Stimulated activated CD4-positive, alpha-beta T cell treated with anti-CD3 and anti-CD28 coated beads, TNF-alpha, amount 100 ng/mL, for 24 hours (primary cell): ENCODE data around the gene FMO5.

Source experiments
- DNase-seq, 3 experiments: peaks; one replicate each; pipeline ENCODE4 v3.0.0-alpha.2; 2020; ENCODE audit warnings: low read depth in 3 of 3

FMO5 gene, protein sequence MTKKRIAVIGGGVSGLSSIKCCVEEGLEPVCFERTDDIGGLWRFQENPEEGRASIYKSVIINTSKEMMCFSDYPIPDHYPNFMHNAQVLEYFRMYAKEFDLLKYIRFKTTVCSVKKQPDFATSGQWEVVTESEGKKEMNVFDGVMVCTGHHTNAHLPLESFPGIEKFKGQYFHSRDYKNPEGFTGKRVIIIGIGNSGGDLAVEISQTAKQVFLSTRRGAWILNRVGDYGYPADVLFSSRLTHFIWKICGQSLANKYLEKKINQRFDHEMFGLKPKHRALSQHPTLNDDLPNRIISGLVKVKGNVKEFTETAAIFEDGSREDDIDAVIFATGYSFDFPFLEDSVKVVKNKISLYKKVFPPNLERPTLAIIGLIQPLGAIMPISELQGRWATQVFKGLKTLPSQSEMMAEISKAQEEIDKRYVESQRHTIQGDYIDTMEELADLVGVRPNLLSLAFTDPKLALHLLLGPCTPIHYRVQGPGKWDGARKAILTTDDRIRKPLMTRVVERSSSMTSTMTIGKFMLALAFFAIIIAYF

DNA sequence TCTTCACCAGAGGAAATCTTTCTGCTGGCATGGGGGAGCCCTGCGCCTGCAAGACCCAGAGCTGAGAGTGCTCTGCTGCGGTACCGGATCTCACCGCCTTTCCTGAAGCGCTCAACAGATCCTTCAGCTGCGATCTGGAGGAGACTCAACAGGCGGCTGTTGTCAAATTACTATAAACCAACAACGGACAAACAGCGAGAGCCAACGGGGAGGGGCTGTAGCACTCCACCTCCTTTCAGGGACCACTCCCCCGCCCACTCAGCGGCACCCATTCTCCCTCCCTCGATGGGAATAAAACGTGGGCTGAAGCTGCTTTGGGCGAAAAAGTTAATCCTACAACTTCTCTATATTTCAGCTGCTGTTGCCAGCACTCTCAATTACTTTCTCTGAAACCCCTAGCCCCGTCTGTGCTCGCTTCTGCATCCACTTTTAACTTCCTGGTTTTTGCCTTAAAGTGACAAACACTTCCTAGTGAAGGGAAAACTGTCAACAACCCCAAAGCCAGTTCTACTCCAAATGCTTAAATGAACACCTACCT, at the start of gene FMO5:
Gene FMO5 (minus strand): TSS at position 147 of the 538 bp plus-strand sequence. CDS start 310 bp downstream, outside the sequence.
- DNase-seq = peak in 1 of 3 experiments; percentile 27

DNA sequence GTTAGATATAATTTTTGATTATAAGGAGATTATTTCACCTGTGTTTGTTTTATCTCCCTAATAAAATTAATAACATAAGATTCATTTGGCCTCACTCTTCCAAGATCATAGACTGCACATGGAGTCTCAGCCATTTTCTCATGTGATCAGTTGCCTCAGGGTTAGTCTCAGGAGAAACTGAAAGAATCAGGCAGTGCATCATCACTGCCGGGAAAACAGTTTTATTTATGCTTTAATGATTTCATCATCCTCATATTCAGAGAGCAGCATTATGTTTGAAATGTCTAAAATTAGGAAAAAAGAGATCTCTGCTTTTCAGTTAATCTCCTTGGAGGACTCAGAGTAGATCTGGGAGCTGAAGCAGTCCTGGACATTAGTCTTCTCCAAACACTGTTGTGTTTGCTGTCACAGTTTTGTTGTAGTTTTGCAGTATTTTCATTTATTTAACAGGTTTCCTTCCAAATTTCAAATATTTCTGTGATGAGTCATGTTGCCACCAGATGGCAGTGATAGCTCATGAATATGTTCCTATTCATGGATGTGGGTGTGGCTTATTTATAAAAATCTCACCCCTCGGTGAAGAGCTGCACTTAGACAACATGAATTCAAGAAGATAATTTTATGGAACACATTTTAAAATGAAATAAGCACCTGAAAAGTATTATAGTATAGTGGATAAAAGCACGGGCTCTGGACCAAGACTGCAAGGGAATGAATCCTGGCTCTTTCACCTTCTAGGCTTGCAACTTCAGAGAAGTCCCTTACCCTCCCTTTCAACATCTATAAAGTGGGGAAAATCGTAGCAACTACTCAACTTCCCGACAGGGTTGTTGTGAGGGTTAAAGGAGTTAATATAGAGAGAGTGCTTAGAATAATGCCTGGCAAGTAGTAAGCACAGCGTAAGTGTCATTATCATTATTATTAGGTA, 48.5 kb upstream of the FMO5 start:
- DNase-seq = peak in 2 of 3 experiments; percentile 1 to 6

DNA sequence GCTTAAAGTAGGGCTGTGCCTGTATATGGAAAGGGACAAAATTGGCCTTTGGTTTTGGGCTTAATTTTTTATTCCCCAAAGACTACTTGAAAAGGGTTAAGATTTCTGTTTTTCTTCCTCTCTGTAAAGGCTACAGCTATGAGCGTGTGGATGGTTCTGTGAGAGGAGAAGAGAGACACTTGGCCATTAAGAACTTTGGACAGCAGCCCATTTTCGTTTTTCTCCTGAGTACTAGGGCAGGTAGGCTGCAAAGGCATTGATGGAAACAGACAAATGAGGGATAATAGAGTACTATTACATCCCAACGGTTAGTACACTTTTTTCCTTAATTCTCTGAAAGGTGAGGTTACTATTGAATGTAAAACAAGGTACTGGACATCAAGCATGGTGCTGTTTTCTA, 46.9 kb upstream of the FMO5 start:
- DNase-seq = no peak

DNA sequence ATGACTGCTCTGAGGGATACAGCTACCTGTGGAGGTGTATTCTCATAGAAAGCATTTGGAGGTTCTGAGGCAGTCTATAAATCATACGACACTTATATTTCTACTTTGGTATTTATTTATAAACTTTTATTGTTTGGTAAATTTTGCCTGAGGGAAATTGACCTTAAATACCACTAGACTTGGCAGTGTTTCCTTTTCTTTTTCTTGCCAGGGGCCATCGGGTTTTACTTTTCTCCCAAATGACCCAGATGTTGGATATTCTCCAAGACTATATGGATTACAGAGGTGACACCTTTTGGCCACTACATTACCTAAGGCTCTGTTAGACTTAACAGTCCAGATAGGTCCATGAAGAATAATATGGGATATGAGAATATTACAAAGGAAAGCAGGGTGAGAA, 45.6 kb upstream of the FMO5 start:
- no peak for DNase-seq

DNA sequence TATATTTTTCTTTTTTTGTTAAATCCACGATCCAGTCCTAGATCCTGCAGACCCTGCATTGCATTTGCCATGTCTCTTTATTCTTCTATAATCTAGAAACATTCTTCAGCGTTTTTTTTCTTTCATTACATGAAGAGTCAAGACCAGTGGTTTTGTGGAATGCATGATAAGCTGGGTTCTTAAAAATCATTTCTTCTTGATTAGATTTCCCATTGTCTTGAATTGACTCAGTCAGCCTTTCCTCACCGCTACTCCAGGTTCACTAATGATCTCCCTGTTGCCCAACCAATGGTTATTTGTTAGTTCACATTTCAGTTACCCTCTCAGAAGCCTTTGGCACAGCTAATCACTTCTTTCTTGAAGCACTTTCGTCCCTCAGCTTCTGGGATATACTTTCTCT, 42.6 kb upstream of the FMO5 start:
- DNase-seq = no peak

DNA sequence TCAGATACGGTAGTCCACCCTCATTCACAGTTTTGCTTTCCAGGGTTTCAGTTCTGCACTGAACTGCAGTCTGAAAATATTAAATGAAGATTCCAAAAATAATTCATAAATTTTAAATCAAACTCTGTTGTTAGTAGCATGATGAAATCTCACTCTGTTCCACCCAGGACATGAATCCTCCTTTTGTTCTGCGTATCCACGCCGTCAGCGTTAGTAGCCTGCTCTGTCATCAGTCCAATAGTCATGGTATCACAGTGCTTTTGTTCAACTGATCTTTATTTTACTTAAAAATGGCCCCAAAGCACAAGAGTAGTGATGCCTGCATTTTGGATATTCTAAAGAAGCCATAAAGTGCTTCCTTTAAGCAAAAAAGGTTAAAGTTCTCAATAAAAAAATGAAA, 41.2 kb upstream of the FMO5 start:
- no peak for DNase-seq

DNA sequence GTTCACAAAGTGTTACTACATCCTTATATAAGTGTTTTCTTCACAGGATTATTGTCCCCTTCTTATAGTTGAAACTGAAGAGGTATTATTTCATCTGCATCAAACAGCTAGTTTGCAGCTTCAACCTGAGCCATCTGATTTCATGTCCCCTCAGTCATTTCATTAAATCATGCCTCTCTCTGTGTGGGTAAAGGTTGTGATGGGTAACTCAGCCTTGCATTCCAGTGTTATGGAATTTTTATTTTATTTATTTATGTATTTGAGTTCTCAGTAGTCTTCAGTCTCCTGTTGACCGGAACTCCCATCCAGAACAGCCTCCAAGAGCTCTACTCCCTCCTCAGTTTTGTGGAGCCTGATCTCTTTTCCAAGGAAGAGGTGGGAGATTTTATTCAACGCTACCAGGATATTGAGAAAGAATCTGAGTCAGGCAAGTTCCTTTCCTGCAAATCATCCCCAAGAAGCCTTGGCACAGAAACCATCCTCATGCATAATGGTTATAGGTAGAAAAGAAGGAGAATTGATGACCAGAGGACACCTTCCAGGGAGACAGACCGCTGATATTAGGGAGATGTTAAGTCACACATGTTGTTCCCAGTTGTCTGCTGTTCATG, 39.1 kb upstream of the FMO5 start:
- no peak for DNase-seq

DNA sequence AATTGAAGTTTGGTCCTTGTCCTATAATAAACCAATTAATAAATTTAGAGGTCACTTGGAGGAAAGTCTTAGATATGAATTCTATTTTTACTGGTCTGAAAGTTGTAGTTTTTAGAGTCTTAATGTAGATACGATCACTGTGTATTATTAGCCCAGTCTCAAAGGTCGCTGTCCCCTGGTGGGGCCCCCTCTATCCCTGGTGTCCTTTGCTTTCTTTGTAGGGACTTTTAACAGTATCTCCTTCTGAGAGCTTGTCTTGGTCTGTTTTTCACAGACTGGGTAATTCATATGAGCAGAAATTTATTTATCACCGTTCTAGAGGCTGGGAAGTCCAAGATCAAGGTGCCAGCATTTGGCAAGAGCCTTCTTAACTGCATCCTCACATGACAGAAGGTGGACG, 35.8 kb upstream of the FMO5 start:
- DNase-seq = no peak

DNA sequence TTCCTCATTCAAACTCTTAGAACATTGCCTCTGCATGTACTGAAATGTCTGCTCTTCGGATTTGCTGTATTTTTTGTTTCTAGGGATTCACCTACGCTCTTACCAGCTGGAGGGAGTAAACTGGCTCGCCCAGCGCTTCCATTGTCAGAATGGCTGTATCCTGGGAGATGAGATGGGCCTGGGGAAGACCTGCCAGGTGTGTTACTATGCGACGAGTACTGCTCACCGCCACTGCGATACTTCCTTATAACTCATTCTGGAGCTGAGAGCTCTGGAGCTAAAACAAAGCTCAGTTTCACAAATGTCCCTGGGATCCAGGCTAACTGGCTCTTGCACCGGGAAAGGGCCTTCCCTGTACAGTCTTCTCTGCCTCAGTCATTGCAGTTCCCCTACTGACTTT, 27.4 kb upstream of the FMO5 start:
- no peak for DNase-seq

DNA sequence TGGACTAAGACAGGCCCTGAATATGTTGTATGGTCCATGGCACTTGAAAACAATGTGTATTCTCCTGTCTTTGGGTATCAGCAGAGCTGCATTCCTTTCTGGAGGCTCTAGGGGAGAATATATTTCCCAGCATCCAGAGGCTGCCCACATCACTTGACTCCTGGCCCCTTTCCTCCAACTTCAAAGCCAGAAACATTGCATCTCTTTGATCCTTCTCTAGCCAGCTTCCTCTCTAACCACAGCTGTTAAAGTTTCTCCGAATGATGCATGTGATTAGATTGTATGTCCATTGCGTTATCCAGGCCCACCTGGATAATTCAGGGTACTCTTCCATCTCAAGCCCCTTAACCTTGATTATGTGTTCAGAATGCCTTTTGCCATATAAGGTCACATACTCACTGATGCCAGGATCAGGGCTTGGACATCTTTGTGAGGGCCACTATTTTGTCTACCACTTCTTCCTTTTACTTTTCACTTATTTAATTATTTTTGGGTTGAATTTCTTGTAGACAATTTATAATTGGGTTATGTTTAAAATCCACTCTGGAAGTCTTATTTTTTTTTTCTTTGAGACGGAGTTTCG, 22.6 kb upstream of the FMO5 start:
- no peak for DNase-seq

DNA sequence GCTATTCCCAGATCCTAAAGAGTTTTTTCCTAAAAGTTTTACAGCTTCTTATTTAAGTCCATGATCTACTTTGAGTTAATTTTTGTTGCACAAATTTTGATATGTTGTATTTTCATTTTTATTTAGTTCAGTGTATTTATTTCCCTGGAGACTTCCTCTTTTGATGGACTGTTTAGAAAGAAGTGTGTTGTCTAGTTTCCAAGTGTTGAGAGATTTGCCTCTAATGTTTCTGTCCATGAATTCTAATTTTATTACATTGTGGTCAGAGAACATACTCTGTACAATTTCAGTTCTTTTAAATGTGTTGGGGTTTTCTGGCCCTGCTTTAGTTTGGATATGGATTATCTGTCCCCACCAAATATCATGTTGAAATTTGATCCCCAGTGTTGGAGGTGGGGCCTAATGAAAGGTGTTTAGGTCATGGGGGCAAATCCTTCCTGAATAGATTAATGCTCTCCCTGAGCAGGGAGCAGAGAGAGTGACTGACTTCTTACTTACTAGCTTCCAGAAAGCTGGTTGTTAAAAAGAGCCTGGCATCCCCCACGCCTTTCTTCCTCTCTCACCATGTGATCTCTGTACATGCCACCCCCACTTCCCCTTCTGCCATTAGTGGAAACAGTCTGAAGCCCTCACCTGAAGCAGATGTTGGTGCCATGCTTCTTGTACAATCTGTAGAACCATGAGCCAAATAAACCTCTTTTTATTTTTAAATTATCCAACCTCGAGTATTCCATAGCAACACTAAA, 21.9 kb upstream of the FMO5 start:
- no peak for DNase-seq

DNA sequence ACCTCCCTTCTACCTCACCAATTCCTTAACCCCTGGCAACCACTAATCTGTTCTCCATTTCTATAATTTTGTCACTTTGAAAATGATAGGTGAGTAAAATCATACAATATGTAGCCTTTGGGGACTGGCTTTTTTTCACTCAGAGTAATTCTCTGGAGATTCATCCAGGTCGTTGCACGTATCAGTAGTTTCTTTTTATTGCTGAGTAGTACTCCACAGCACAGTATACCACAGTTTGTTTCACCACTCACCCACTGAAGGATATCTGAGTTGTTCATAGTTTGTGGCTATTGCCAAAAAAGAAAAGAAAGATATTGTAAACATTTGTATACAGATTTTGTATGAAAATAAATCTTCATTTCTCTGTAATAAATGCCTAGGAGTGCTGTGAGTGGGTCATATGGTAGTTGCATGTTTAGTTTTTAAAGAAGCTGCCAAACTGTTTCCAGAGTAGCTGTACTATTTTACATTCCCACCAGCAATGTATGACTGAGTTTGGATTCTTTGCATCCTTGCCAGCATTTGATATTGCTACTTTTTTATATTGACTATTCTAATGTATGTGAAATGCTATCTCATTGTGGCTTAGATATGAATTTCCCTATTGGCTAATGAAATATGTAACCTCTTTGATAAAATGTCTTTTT, 21.0 kb upstream of the FMO5 start:
- no peak for DNase-seq

DNA sequence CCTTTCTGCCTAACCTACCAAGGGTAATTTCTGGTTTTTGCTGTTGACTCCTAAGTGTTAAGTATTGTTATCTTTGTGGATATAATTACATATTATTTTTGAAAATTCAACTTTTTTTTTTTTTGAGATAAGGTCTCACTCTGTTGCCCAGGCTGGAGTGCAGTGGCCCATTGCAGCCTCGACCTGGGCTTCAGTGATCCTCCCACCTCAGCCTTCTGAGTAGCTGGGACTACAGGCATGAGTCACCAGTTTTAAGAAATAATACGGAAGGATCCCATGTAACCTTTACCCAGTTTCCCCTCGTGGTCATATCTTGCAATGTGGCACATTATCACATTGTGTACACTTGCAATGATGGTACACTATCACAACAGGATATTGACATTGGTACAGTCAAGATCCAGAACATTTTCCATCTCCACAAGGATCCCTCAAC, 20.5 kb upstream of the FMO5 start:
- DNase-seq = no peak

DNA sequence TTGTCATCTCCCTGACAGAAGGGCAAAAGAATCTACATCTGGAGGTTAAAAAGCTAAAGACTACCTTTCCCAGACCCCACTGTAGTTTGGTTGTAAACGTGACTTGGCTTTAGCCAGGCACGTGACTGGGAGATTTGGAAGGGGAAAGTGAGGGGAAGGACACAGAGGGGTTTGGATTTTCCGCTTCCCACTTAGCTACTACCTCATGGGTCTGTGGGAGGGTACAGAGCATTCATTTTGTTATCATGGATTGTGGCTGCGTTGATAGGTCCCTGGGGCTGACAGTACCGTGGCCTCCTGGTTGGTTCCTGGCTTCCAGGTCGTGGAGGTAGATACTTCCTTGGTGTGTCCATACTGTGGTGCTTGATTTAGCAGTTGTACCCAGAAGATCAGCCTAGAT, 20.0 kb upstream of the FMO5 start:
- no peak for DNase-seq

DNA sequence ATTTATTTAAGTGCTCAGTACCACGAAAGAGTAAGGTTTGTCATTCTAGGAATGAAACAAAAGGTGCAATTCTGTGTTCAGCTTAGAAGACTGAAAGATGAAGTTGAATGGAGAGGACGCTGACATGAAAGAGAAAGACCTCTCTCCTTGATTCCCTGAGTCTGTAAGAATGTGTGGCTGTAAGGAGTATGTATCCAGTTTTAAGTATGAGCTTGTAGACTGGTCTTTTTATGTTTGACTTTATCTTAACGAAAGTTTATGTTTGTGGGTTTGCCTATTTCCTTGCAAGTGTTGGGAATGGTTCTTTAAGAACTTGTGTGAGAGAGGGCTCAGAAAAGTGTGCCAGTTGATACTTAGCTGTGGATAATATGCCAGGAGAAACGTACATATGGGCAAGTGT, 18.7 kb upstream of the FMO5 start:
- DNase-seq = no peak

DNA sequence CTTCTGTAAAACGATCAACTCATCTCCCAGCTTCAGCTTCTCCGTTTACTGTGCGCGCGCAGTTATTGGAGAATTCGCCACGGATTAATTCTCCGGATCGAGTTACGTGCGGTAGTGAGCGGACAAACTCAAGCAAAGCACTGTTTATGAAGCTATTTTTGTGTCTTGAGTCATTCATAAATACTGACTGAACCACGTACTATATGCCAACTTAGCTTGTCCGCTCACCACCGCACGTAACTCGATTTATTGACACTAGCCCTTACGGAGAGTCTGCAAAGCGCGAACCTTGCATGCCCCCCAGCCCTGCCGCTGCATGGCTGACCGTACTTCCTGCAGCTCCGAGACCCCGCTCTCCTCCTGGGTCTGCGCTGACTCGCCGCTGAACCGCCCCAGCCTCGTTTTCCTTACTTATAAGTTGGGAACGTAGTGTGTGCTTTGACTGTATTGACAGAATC, 18.1 kb upstream of the FMO5 start:
- DNase-seq = peak in 1 of 3 experiments; percentile 19

DNA sequence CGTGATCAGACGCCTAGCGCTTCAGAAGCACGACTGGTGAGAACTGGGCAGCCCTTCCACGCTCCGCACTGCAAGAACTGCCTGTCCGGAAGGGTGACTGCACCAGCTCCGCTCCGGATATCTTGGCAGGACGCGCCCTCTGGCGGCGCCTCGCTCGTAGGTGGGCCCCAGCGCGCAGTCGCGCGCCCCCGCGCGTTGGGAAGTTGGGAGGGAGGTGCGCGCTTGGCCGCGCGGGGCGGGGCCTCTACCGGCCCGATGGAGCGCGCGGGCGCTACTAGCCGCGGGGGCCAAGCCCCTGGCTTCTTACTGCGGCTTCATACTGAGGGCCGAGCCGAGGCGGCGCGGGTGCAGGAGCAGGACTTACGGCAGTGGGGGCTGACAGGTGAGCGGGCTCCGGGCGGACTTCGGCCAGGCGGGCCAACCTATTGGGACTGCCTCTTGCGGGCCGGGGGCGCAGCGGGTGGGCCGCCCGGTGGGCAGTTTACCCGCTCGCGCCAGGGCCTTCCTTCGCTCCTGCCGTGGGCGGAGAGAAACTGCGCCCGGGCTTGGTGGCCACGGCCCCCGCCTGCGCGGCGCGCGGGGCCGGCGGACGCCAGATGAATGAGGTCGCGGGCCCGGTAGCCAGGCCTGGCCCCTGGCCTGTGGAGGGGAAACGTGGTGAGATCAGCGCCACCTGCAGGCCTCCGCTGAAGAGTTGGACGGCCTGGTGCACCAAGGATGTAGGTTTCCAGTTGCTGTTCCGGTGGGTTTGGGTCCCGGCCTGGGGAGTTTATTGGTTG, 17.5 kb upstream of the FMO5 start, which contains the start of gene CHD1L:
Gene CHD1L (plus strand): TSS at position 236 of the 779 bp plus-strand sequence. CDS start 20 bp downstream, at position 256.
- DNase-seq = peak; percentile 85 to 92 (median 90)

DNA sequence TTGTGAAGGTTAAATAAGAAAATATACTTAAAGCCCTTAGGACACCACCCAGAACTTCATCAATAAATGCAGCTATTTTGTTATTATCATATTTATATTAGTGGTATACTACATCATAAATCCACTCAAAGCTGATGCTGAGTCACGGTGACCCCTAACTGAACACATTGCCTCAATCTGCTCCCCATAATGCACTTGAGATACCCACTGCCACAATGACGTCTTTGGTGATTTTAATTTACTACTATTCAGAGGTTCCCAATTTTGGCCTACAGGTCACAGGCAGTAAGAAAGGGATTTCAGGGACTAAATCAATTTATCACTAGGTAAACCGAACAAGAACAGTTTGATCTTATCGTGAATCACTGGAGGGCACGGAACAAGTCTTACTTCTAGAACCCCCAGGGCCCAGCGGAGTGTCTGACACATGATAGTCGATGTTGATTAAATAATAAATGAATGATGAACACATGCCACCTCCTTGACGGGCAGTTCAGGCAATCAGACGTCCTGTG, 16.9 kb upstream of the FMO5 start:
- no peak for DNase-seq
